ENCODE results near the gene MGAT4B. TPM values are rescaled to one million over a fixed set of nuclear protein-coding genes. Genes with fewer than 3 reads are reported as not detected.
"Not testable (repeated sequence)": the region's sequence is repeated elsewhere in the genome, so short reads cannot be mapped to it uniquely, and the experiment has no call there.

The MGAT4B gene
- total RNA-seq, 1 experiment from 2014 or later: 151 TPM

GRCh38 chr5:179792612-179793467, 13.8 kb downstream of the MGAT4B start:
- TF ChIP-seq E2F1 (CRISPR knock-in tag; IDR thresholded peaks at IDR 0.05): no peak
- no peak for TF ChIP-seq RORB (CRISPR knock-in tag; IDR thresholded peaks at IDR 0.05)
- no peak for TF ChIP-seq ZNF512 (CRISPR knock-in tag; IDR thresholded peaks at IDR 0.05; ENCODE audit: borderline replicate concordance)
- TF ChIP-seq EMX1 (CRISPR knock-in tag; IDR thresholded peaks at IDR 0.05): no peak
- TF ChIP-seq E2F4 (CRISPR knock-in tag; IDR thresholded peaks at IDR 0.05; ENCODE audit: borderline replicate concordance, low read depth): no peak
- TF ChIP-seq NR1H2 (CRISPR knock-in tag; IDR thresholded peaks at IDR 0.05): no peak
- no peak for TF ChIP-seq IRF2 (CRISPR knock-in tag; IDR thresholded peaks at IDR 0.05; ENCODE audit: borderline replicate concordance, low read depth)
- no peak for TF ChIP-seq USF2 (CRISPR knock-in tag; IDR thresholded peaks at IDR 0.05)
- TF ChIP-seq ZMAT4 (CRISPR knock-in tag; IDR thresholded peaks at IDR 0.05): no peak
- TF ChIP-seq MXD4 (CRISPR knock-in tag; IDR thresholded peaks at IDR 0.05; ENCODE audit: borderline replicate concordance): no peak
- no peak for TF ChIP-seq ZNF416 (CRISPR knock-in tag; IDR thresholded peaks at IDR 0.05)
- H3K36me3 Mint-ChIP-seq: peaks cover 10% of the 10 kb centered on the region
- peaks cover 6% of the 10 kb centered on the region; the same call in 1 of the 2 replicates for H3K9me3 Mint-ChIP-seq
- H3K27me3 Mint-ChIP-seq (ENCODE audit: low read depth): peaks cover 2% of the 10 kb centered on the region; the same call in 1 of the 2 replicates
- H3K4me3 Mint-ChIP-seq: no peak overlapping the region
- CTCF ChIA-PET: interaction anchor here (1.1 to 5.7 kb wide), 3 partner anchors 9 to 30 kb away, joined by 4 to 39 read pairs (median 13); no protein-coding TSS in a partner anchor
- H3K27ac Mint-ChIP-seq: no peak overlapping the region
- DNase-seq (ENCODE audit: low spot score) (no peak), ATAC-seq (no peak)
- POLR2A ChIA-PET: interaction anchor here (0.8 kb wide), 1 partner anchor 19 kb away, joined by 10 read pairs; no protein-coding TSS in a partner anchor
- peaks cover 18% of the 10 kb centered on the region for H3K4me1 Mint-ChIP-seq

GRCh38 chr5:179791881-179792611, 14.6 kb downstream of the MGAT4B start:
- Mint-ChIP-seq H3K4me3 (no peak overlapping the region), H3K4me1 (peaks cover 18% of the 10 kb centered on the region), H3K36me3 (peaks cover 9% of the 10 kb centered on the region), H3K27ac (no peak overlapping the region), H3K9me3 (peaks cover 6% of the 10 kb centered on the region; the same call in 1 of the 2 replicates), H3K27me3 (ENCODE audit: low read depth) (peaks cover 2% of the 10 kb centered on the region; the same call in 1 of the 2 replicates)
- ChIA-PET POLR2A (no interaction called here), CTCF (interaction anchor here (1.1 to 2.9 kb wide), 2 partner anchors 10 to 19 kb away, joined by 4 to 13 read pairs; no protein-coding TSS in a partner anchor)
- TF ChIP-seq E2F4 (CRISPR knock-in tag; IDR thresholded peaks at IDR 0.05; ENCODE audit: borderline replicate concordance, low read depth) (no peak), TEAD1 (CRISPR knock-in tag; IDR thresholded peaks at IDR 0.05) (no peak), OVOL2 (CRISPR knock-in tag; IDR thresholded peaks at IDR 0.05; ENCODE audit: borderline replicate concordance) (no peak), USF2 (CRISPR knock-in tag; IDR thresholded peaks at IDR 0.05) (no peak), ETV6 (CRISPR knock-in tag; IDR thresholded peaks at IDR 0.05) (no peak), SP1 (CRISPR knock-in tag; conservative IDR thresholded peaks at IDR 0.05) (no peak), ZNF416 (CRISPR knock-in tag; IDR thresholded peaks at IDR 0.05) (no peak), NFE2L1 (CRISPR knock-in tag; IDR thresholded peaks at IDR 0.05) (no peak), ATF6 (CRISPR knock-in tag; IDR thresholded peaks at IDR 0.05) (no peak), TP53 (CRISPR knock-in tag; IDR thresholded peaks at IDR 0.05) (no peak), ELF4 (CRISPR knock-in tag; IDR thresholded peaks at IDR 0.05; ENCODE audit: low read depth) (no peak)
- ATAC-seq (no peak), DNase-seq (ENCODE audit: low spot score) (no peak)

GRCh38 chr5:179789278-179789677, 17.4 kb downstream of the MGAT4B start:
- POLR2A ChIA-PET; H3K27ac Mint-ChIP-seq; DNase-seq (ENCODE audit: low spot score); H3K36me3 Mint-ChIP-seq; H3K4me3 Mint-ChIP-seq; H3K27me3 Mint-ChIP-seq (ENCODE audit: low read depth); ATAC-seq; H3K9me3 Mint-ChIP-seq; H3K4me1 Mint-ChIP-seq: not testable (repeated sequence)
- CTCF ChIA-PET: interaction anchor here (1.0 to 1.7 kb wide), 2 partner anchors 12 to 26 kb away, joined by 3 to 4 read pairs; no protein-coding TSS in a partner anchor

Data from WTC11 (cell line).